Epithelial cell of prostate (primary cell): ENCODE measurements around the gene TJP1.
"Not testable (repeated sequence)": the region's sequence is repeated elsewhere in the genome, so short reads cannot be mapped to it uniquely, and the experiment has no call there.

Experiments
- DNase-seq: peaks from one replicate; pipeline ENCODE4 v3.0.0-alpha.2; 2011; ENCODE audit warnings: low read depth, low spot score
- H3K27ac ChIP-seq: fragments of 450-650 bp; 2 replicates; pipeline ENCODE4 v1.5.1; 2017; ENCODE audit warnings: mild to moderate bottlenecking

TJP1 gene

DNA sequence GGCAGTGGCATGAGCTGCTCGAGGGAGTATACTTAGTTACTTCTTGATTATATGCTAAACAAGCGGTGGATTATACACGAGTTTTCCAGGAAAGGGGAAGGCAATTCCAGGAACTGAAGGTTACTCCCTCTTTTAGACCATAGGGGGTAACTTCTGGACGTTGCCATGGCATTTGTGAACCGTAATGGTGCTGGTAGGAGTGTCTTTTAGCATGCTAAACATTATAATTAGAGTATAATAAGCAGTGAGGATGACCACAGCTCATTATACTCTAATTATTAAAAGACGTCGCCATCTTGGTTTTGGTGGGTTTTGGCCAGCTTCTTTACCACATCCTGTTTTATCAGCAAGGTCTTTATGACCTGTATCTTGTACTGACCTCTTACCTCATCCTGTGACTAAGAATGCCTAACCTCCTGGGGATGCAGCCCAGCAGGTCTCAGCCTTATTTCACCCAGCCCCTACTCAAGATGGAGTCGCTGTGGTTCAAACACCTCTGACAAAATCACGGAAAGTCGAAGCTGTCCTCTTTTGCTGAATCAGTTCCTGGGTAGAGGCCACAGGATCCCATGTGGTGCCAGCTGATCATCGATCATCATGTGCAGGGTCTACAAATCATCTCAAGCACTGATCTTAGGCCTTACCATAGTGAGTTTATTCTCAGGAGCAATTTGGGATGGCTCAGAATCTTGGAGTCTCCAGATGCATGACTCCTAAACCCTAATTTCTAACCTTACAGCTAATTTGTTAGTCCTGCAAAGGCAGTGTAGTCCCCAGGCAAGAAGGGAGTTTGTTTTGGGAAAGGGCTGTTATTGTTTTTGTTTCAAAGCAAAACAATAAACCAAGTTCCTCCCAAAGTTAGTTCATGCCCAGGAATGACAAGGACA lies 149.1 kb downstream of the TJP1 start:
- no peak for DNase-seq
- no peak overlapping the region for H3K27ac ChIP-seq

DNA sequence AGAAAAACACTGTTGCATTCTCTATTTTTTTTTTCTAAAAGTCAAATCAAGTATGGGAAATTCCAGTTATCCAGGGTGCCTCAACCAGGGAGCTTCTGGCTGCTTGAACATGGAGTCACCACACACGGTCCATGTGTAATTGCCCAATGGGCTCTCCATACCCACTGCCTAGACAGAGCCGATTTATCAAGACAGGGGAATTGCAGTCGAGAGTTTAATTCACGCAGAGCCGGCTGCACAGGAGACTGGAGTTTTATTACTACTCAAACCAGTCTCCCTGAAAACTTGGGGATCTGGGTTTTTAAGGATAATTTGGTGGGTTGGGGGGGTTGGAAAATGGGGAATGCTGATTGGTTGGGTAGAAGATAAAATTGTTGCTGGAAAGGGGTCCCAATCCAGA lies 149.8 kb downstream of the TJP1 start:
- H3K27ac ChIP-seq, result no peak overlapping the region
- DNase-seq, result no peak

DNA sequence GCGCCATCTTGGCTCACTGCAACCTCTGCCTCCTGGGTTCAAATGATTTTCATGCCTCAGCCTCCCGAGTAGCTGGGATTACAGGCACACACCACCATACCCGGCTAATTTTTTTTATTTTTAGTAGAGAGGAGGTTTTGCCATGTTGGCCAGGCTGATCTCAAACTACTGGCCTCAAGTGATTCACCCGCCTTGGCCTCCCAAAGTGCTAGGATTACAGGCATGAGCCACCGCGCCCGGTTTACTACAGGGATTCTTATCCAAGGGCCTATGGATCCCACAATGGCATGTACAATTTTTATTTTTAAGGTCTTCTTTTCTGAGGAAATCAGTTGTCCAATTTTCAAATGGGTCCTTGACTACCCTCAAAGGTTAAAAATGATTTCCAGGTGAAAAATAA lies 150.2 kb downstream of the TJP1 start:
- H3K27ac ChIP-seq, result peak overlapping the region; percentile 29
- not testable (repeated sequence) for DNase-seq

DNA sequence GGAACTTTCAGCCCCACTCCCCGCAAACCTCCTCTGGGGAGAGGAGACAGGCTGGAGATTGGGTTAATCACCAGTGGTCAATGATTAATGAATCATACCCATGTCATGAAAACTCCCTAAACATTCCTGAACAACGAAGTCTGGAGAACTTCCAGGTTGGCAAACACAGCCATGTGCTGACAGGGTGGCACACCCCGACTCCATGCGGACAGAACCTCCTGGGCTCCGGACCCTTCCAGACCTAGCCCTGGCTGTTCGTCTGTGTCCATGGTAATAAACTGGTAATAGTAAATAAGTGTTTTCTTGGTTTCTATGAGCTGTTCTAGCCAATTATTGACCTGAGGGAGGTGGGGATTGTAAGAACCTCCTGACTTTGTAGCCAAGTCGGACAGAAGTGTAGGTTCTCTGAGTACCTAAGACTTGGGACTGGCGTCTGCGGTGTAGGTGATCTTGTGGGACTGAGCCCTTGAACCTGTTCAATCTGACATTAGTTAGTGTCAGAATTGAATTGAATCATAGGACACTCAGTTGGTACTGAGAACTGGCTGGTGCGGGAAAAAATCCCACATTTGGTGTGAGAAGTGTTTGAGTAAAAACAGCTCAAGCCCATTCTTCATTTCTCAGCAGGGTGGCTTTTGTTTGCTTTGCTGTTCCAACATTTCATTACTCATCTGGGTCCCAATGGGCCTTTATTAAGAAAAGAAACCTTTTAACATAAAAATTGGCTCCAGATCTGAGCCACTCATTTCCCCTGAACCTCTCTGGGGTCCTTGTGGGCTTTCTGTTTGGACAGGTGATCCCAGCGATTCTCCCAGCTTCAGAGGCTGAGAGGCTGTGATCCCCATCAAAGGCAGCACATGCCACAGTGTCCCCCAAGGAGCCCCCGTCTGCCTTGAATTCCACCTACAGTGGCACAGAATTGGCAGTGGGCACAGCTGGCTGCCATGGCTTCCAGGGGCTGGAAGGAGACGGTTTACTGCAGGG lies 151.0 kb downstream of the TJP1 start:
- peak; percentile 73 for DNase-seq
- peak overlapping the region; percentile 29 for H3K27ac ChIP-seq

DNA sequence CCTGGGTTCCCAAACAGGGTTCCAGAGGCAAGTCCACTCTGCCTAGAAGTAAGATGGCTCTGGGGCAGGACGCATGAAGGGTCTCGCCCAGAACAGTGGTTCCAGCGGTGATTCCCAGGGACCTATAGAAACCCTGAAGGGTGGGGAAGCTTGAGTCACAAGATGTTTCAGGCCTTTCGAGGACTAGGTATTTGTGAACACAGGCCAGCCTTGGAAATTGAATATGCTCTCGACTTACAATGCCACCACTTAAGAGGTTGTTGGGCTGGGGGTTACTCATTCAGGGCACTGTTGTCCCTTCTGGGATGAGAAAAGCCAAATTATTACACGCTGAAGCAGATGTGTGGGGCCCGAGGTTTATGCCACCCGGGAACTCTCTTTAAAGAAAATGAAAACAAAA lies 152.0 kb downstream of the TJP1 start:
- DNase-seq, result no peak
- peak overlapping the region; percentile 29 for H3K27ac ChIP-seq

DNA sequence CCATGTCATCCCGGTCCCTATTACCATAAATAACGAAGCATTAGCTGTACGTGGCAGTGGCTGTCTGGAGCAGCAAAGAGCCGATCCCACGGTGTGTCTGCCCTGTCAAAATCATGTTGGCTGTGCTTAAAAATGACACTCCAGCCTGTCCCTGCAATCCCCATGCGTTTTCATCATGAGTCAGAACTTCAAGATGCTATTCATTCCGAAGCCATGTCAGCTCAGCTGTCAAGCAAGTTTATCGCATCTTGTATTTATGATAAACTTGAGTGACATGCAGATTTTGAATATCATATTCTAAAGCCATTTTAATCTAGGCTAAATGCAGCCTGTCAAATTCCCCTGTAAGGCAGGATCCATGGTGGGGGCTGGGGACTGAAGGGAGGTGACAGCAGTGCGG lies 152.4 kb downstream of the TJP1 start:
- no peak for DNase-seq
- H3K27ac ChIP-seq, result peak overlapping the region; percentile 29

DNA sequence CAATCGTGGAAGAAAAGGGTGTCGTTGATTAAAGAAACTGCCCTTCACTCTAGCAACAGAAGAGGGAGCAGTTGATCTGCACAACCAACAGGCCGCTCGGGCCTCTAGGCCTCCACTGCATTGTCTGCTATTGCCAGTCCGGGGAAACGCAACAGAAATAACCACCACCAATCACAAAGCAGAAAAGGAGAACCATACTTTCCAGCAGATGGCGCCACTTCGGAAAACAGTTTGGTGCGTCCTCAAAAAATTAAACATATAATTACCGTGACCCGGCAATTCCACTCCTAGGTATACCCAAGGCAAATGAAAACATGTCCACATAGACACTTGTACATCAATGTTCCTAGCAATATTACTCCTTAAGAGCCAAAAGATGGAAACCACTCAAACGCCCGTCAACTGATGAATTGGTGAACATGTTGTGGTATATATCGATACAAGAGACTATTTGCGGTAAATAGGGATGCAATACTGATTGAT lies 154.1 kb downstream of the TJP1 start:
- no peak overlapping the region for H3K27ac ChIP-seq
- peak; percentile 40 for DNase-seq

DNA sequence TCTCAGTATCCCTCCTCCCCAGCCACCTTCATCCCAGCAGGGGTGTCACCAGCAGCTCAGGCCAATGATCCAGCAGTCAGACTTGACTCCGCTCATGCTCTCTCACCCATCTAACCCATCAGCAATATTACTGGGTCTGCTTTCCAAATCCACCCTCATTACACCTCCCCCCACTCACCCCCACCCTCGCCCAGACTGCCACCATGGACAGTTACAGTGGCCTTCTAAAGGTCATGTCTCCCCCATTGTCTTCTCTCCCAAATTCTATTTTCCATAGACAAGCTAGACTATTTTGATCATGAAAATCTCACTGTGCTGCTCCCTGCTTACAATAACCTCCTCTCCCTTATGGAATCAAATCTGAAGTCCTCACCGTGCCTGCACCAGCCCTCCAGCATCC lies 156.0 kb downstream of the TJP1 start:
- no peak overlapping the region for H3K27ac ChIP-seq
- DNase-seq, result no peak

DNA sequence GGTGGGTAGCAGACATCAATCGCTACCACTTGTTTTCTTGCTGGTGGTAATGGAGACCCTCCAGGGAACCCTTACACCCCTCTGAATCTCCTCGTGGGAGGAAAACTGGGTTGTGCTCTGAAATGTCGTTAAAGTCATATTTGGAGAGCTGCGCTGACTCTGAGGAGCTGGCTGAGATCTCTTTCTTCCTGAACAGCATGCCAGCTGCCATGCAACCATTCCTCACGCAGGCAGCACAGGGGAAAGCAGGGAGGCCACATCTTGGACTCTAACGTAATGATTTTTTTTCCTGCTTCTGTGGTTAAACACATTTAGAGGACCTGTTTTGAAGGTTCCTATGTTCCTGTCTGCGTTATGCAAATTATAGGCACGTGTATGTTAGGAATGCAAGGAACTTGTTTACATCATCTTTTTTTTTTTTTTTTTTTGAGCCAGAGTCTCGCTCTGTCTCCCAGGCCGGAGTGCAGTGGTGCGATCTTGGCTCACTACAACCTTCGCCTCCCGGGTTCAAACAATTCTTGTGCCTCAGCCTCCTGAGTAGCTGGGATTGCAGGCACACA lies 156.7 kb downstream of the TJP1 start:
- DNase-seq, result no peak

DNA sequence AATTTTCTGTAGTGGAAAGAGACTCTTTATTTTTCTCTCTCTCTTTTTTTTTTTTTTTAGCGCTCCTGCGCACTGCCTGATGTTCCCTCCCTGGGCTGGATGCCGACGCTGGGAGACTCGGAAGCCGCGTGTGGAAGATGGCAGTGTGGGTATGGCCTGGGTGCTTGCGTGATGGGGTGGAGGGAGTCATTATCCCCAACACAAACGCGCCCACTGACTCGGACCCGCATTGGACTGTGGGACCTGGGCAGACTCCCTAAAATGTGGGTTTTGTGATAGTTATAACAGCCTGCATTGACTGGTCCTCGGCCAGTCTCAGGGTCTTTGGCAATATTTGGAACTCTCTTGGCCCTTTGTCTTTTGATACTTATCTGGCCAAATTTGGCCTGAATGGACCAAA lies 157.9 kb downstream of the TJP1 start:
- no peak overlapping the region for H3K27ac ChIP-seq
- DNase-seq, result no peak

More for the DNA sequence above, 156.7 kb downstream of the TJP1 start:
- no peak overlapping the region for H3K27ac ChIP-seq

DNA sequence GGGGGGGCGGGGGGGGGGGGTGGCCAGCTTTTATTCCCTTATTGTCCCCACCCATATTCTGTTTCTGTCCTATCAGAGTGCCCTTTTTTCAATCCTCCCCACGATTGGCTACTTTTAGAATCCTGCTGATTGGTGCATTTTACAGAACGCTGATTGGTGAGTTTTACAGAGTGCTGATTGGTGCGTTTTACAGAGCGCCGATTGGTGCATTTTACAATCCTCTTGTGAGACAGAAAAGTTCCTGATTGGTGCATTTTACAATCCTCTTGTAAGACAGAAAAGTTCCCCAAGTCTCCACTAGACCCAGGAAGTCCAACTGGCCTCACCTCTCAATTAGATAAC lies 164.8 kb downstream of the TJP1 start:
- not testable (repeated sequence) for DNase-seq, H3K27ac ChIP-seq

DNA sequence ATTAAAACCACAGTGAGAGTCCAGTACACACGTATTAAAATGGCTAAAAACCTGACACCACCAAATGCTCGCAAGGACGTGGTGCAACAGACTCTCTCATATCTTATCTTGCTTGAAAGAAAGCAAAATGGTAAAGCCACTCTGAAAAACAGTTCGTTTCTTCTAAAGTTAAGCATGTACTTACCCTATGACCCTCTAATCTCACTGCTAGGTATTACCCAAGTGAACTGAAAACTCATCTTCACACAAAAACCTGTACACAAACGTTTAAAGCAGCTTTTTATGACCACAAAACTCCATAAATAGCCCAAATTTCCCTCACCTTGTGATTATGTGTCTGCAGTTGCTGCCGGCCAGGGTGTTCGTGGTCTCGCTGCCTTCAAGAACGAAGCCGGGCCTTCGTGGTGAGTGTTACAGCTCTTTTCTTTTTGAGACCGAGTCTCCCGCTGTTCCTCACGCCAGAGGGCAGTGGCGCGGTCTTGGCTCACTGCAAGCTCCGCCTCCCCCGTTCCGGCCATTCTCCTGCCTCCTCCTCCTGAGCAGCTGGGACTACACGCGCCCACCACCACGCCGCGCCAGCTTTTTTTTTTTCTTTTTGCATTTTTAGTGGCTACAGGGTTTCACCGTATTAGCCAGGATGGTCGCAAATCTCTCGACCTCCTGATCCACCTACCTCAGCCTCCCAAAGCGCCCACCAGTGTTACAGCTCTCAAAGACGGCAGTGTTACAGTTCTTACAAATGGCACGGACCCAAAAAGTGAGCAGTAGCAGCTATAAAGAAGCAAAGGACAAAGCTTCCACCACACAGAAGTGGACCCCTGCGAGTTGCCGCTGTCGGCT lies 165.4 kb downstream of the TJP1 start:
- no peak for DNase-seq
- no peak overlapping the region for H3K27ac ChIP-seq

DNA sequence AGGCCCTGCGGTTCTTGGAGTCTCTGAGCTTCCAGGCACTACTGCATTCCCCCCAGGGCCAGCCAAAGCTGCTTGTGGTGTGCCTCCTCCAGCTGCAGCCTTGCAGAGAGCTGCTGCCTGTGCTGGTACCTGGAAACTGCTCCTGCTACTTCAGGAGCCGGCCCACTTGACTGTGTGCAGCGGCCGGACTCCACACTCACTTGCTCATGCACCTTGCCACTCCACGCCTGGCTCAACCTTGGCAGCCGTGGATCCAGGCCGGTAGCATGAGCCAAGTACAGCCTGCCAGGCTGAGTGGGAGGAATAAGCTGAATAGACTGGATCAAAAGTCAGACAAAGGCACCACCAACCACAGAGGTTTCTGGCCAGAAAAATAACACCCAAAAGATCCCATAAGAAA lies 169.7 kb downstream of the TJP1 start:
- no peak overlapping the region for H3K27ac ChIP-seq
- no peak for DNase-seq

DNA sequence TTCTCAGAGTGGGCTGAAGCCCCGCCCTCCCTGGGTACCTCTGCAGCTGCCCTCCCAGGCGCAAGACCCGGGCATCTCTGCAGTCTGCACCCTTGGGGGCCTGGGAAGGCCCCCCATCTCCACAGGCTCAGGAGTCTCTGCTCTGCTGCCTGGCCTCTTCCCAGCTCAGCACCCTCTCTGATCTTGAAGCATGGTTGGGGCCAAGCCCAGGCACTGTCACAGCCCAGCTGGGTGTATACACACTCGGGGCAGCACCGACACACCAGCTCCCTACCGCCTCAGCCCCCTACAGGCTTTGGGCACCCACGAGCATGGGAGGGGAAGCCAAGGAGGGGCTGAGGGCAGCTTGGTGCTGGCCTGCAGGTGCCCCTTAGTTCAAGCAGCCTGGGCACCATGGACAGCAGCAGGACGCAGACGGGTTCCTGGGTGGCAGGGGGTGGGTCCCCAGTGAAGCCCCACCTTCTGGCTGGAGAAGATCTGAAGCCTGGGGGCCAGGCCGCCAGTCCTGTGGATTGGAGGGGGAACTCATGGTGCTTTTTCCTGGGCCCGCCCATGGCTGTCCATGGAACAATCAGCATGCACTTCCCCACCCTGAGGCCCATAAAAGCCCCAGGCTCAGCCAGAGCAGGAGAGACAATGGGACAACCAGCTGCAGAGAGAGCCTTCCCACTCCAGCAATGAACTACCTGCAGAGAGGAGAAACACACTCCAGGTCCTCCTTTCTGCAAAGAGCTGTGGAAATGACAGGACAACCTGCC lies 170.6 kb downstream of the TJP1 start:
- no peak for DNase-seq
- H3K27ac ChIP-seq, result no peak overlapping the region
